ENCODE measurements around the gene GPA33.
A peak's percentile ranks its signal among the peaks of the same experiment; 100 is the strongest.

Gene GPA33

GRCh38 chr1:167088746-167089417 lies 1.3 kb downstream of the GPA33 start:
- H3K27ac Mint-ChIP-seq, result peak overlapping the region; percentile 37
- H3K27me3 Mint-ChIP-seq (ENCODE audit: low read depth), result no peaks in the 10 kb centered on the region
- no peak for DNase-seq (ENCODE audit: low spot score)
- H3K4me1 Mint-ChIP-seq (ENCODE audit: low read depth), result peaks cover 10% of the 10 kb centered on the region
- H3K4me3 Mint-ChIP-seq, result no peak overlapping the region
- H3K36me3 Mint-ChIP-seq (ENCODE audit: low read depth), result peaks cover 4% of the 10 kb centered on the region
- no peaks in the 10 kb centered on the region for H3K9me3 Mint-ChIP-seq

GRCh38 chr1:167086768-167087167 lies 3.4 kb downstream of the GPA33 start:
- Mint-ChIP-seq H3K27ac (no peak overlapping the region), H3K4me1 (ENCODE audit: low read depth) (peaks cover 10% of the 10 kb centered on the region), H3K4me3 (no peak overlapping the region), H3K36me3 (ENCODE audit: low read depth) (peaks cover 4% of the 10 kb centered on the region), H3K27me3 (ENCODE audit: low read depth) (peaks cover 3% of the 10 kb centered on the region), H3K9me3 (no peaks in the 10 kb centered on the region)
- no peak for DNase-seq (ENCODE audit: low spot score)

DNA sequence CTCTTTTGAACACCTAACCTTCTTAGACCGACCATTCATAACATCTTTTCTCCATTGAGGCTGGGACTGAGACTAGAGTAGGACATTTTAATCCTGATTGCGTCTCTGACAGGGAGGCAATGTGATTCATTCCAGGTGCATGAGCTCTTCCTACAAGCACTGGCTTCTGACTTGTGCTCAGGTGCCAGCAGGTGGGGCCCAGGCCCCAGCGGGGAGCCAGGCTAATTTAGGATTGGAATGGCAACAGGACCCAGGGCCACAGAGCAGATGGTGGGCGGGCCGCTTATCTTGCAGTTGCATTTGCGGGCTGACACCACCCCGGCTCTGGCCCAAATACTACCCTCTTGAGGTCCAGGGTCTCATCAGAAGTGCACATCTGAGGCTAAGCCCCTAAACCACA lies 4.1 kb downstream of the GPA33 start:
- Mint-ChIP-seq H3K4me1 (ENCODE audit: low read depth) (peaks cover 10% of the 10 kb centered on the region), H3K36me3 (ENCODE audit: low read depth) (peaks cover 4% of the 10 kb centered on the region), H3K27ac (no peak overlapping the region), H3K4me3 (no peak overlapping the region), H3K27me3 (ENCODE audit: low read depth) (peaks cover 6% of the 10 kb centered on the region), H3K9me3 (no peaks in the 10 kb centered on the region)
- no peak for DNase-seq (ENCODE audit: low spot score)

DNA sequence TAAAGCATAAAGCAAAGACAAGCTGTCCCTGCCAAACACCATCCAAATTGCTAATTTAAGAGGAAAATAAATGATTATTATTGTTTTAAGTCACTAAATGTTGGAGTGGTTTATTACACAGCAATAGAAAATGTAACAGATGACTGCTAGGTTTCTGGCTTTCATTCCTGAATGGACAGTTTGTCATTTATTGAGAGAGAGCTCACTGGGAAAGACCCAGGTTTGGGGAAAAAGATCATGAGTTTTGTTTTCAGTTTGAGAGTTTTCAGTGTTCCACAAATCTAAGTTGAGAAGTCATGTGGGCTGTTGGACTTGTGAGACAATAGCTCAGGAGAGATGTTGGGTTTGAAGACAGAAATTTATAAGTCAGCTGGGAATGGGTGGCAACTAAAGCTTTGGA lies 5.4 kb downstream of the GPA33 start:
- Mint-ChIP-seq H3K4me1 (ENCODE audit: low read depth) (peaks cover 3% of the 10 kb centered on the region), H3K36me3 (ENCODE audit: low read depth) (no peaks in the 10 kb centered on the region), H3K27ac (no peak overlapping the region), H3K4me3 (no peak overlapping the region), H3K9me3 (no peaks in the 10 kb centered on the region), H3K27me3 (ENCODE audit: low read depth) (peaks cover 13% of the 10 kb centered on the region)
- no peak for DNase-seq (ENCODE audit: low spot score)

- Mint-ChIP-seq H3K9me3 (no peaks in the 10 kb centered on the region), H3K4me3 (no peak overlapping the region), H3K27me3 (ENCODE audit: low read depth) (peaks cover 13% of the 10 kb centered on the region), H3K4me1 (ENCODE audit: low read depth) (no peaks in the 10 kb centered on the region), H3K36me3 (ENCODE audit: low read depth) (no peaks in the 10 kb centered on the region), H3K27ac (no peak overlapping the region)
- DNase-seq (ENCODE audit: low spot score), result no peak
These were observed 6.3 kb downstream of the GPA33 start for GRCh38 chr1:167083871-167084270.

DNA sequence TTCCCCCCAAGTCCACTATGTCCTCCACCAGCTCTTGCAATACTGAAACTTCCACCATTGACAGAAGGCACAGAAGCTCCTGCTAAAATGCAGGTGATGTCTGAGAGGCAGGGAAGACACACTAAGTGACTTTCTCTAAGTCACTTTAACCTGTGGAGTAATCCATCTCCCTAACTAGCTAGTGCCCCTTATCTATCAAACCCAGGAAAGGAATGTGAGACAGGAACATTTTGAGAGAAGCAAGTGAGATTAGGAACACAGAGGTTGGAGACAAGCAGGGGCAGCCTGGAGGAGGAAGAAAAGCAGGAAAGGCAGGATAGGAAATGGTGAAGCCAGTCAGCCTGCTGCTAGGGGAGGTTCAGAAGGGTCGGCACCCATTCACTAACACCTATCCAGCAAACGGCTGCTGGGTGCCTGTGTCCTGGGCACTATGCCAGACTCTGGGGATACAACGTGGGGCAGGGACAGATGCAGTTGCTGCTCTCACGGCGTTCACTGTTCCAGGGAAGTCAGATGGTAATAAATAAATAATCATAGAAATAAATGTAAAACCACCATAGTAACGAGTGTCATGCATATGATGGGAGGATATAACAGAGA lies 7.0 kb downstream of the GPA33 start:
- Mint-ChIP-seq H3K27me3 (ENCODE audit: low read depth) (peaks cover 13% of the 10 kb centered on the region), H3K36me3 (ENCODE audit: low read depth) (no peaks in the 10 kb centered on the region), H3K4me3 (no peak overlapping the region), H3K9me3 (no peaks in the 10 kb centered on the region), H3K27ac (no peak overlapping the region), H3K4me1 (ENCODE audit: low read depth) (no peaks in the 10 kb centered on the region)
- no peak for DNase-seq (ENCODE audit: low spot score)

GRCh38 chr1:167082511-167083027 lies 7.6 kb downstream of the GPA33 start:
- peaks cover 13% of the 10 kb centered on the region for H3K27me3 Mint-ChIP-seq (ENCODE audit: low read depth)
- no peak overlapping the region for H3K27ac Mint-ChIP-seq
- H3K9me3 Mint-ChIP-seq, result no peaks in the 10 kb centered on the region
- no peaks in the 10 kb centered on the region for H3K4me1 Mint-ChIP-seq (ENCODE audit: low read depth)
- no peak for DNase-seq (ENCODE audit: low spot score)
- no peaks in the 10 kb centered on the region for H3K36me3 Mint-ChIP-seq (ENCODE audit: low read depth)
- H3K4me3 Mint-ChIP-seq, result no peak overlapping the region

DNA sequence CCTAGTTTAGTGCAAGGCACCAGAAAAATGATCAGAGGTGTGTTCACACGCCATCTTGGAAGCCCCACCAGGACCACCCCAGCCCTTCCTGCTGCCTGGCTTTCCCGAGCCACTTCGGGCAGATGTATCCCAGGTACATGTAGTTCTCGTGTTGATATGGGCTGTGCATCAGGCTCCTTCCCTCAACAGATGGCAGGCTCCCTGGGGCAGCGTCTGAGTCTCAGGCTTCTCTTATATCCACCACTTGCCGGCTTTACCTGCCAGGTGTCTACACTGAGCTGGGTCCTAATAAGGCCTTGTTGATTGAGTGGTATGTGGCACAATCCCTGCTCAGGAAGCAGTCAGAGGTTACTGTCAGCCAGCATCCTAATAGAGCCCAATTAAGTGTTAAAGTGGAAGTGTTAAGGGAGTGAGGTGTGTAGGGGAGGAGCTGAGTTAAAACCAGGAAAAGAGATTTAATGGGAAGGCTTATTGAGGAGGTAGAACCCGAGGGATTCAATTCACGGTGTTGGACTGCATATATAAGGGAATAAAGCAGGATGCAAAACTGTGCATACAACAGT lies 8.5 kb downstream of the GPA33 start:
- Mint-ChIP-seq H3K9me3 (no peaks in the 10 kb centered on the region), H3K27ac (no peak overlapping the region), H3K36me3 (ENCODE audit: low read depth) (no peaks in the 10 kb centered on the region), H3K27me3 (ENCODE audit: low read depth) (peaks cover 13% of the 10 kb centered on the region), H3K4me3 (no peak overlapping the region), H3K4me1 (ENCODE audit: low read depth) (no peaks in the 10 kb centered on the region)
- no peak for DNase-seq (ENCODE audit: low spot score)

GRCh38 chr1:167077868-167078210 lies 12.3 kb downstream of the GPA33 start:
- Mint-ChIP-seq H3K27me3 (ENCODE audit: low read depth) (peaks cover 13% of the 10 kb centered on the region), H3K4me3 (no peak overlapping the region), H3K36me3 (ENCODE audit: low read depth) (no peaks in the 10 kb centered on the region), H3K4me1 (ENCODE audit: low read depth) (peaks cover 11% of the 10 kb centered on the region), H3K27ac (no peak overlapping the region), H3K9me3 (no peaks in the 10 kb centered on the region)
- no peak for DNase-seq (ENCODE audit: low spot score)

DNA sequence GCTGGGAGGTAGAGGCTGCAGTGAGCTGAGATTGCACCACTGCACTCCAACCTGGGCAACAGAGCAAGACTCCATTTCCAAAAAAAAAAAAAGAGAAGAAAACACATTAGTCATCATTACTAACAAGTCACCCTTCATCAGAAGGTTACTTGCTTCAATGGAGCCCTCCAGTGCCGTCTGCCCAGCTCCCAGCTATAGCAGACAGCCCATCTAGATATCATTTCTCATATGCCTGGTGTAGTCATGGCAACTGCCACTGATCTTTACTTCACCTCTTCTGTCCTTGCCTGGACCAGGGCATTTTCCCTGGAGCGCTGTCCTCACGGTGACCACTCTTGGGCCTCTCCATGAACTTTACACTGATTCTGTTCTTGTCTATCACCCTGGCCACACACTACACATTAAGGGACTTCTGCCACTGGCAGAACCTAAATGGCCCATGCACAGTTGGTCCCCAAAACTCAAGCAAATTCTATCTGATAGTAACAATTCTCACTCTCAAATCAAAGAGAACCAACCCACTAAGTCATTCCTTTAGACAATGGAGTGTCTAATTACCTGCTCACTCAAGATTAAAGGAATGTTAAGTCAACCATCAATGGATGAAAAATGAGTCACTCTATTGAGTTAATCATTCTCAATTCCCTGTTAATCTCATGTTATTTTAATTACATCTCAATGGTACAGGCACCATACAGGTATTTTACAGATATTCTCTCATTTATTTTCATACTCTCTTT lies 12.9 kb downstream of the GPA33 start:
- Mint-ChIP-seq H3K27ac (no peak overlapping the region), H3K27me3 (ENCODE audit: low read depth) (peaks cover 11% of the 10 kb centered on the region), H3K4me3 (no peak overlapping the region), H3K4me1 (ENCODE audit: low read depth) (peaks cover 11% of the 10 kb centered on the region), H3K9me3 (no peaks in the 10 kb centered on the region), H3K36me3 (ENCODE audit: low read depth) (no peaks in the 10 kb centered on the region)
- no peak for DNase-seq (ENCODE audit: low spot score)

DNA sequence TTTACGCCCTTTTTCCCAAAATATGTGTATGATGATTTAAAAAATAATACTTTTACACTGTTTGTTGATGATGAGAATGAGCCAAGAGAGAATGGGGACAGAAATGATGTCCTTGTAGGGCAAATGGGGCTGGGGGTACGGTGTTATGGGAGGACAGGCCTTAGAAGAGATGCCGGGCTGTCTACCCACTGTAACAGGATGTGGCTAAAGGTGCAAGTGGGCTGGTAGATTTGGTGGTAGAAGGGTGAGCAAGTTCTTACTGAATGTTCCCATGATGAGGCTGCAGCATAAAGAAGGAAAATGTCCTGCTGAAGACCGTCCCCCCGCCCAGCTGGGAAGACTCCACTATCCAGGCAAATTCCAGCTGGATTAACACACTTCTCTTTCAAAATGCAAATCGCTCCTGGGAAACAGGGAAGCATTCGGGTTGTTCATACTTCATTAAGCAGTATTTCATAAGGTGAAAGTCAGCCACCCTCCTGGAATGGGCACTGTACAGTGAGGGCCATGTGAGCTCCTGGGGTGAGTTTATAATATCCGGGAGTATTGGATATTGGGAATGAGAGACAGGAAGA lies 14.0 kb downstream of the GPA33 start:
- Mint-ChIP-seq H3K4me3 (peak overlapping the region; percentile 27), H3K9me3 (no peaks in the 10 kb centered on the region), H3K27ac (no peak overlapping the region), H3K4me1 (ENCODE audit: low read depth) (peaks cover 11% of the 10 kb centered on the region), H3K36me3 (ENCODE audit: low read depth) (no peaks in the 10 kb centered on the region), H3K27me3 (ENCODE audit: low read depth) (peaks cover 9% of the 10 kb centered on the region)
- no peak for DNase-seq (ENCODE audit: low spot score)

- Mint-ChIP-seq H3K27ac (no peak overlapping the region), H3K9me3 (no peaks in the 10 kb centered on the region), H3K4me1 (ENCODE audit: low read depth) (peaks cover 10% of the 10 kb centered on the region), H3K4me3 (no peak overlapping the region), H3K27me3 (ENCODE audit: low read depth) (no peaks in the 10 kb centered on the region), H3K36me3 (ENCODE audit: low read depth) (no peaks in the 10 kb centered on the region)
- DNase-seq (ENCODE audit: low spot score), result no peak
These were observed 18.9 kb downstream of the GPA33 start for GRCh38 chr1:167071286-167071685.

- H3K36me3 Mint-ChIP-seq (ENCODE audit: low read depth), result no peaks in the 10 kb centered on the region
- H3K9me3 Mint-ChIP-seq, result no peaks in the 10 kb centered on the region
- H3K4me1 Mint-ChIP-seq (ENCODE audit: low read depth), result peaks cover 1% of the 10 kb centered on the region
- H3K27ac Mint-ChIP-seq, result no peak overlapping the region
- no peaks in the 10 kb centered on the region for H3K27me3 Mint-ChIP-seq (ENCODE audit: low read depth)
- no peak overlapping the region for H3K4me3 Mint-ChIP-seq
- no peak for DNase-seq (ENCODE audit: low spot score)
These were observed 21.4 kb downstream of the GPA33 start for GRCh38 chr1:167068761-167069160.

- H3K4me1 Mint-ChIP-seq (ENCODE audit: low read depth), result peaks cover 1% of the 10 kb centered on the region
- no peak overlapping the region for H3K27ac Mint-ChIP-seq
- no peak overlapping the region for H3K4me3 Mint-ChIP-seq
- H3K9me3 Mint-ChIP-seq, result no peaks in the 10 kb centered on the region
- no peaks in the 10 kb centered on the region for H3K36me3 Mint-ChIP-seq (ENCODE audit: low read depth)
- no peaks in the 10 kb centered on the region for H3K27me3 Mint-ChIP-seq (ENCODE audit: low read depth)
- DNase-seq (ENCODE audit: low spot score), result no peak
These were observed 22.3 kb downstream of the GPA33 start for GRCh38 chr1:167067904-167068303.

All from T-helper 2 cell treated with Interferon-gamma antibody and Interleukin-4, amounts not matched to agents 5 μg/mL and 100 μg/mL, for 36 hours (primary cell).